Measurements from ENCODE around the gene TOX2.

TOX2 gene, protein sequence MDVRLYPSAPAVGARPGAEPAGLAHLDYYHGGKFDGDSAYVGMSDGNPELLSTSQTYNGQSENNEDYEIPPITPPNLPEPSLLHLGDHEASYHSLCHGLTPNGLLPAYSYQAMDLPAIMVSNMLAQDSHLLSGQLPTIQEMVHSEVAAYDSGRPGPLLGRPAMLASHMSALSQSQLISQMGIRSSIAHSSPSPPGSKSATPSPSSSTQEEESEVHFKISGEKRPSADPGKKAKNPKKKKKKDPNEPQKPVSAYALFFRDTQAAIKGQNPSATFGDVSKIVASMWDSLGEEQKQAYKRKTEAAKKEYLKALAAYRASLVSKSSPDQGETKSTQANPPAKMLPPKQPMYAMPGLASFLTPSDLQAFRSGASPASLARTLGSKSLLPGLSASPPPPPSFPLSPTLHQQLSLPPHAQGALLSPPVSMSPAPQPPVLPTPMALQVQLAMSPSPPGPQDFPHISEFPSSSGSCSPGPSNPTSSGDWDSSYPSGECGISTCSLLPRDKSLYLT

GRCh38 chr20:43914311-43915210 is at the start of gene TOX2:
Gene TOX2 (plus strand): TSS chr20:43914852. CDS start chr20:43914892, 40 bp downstream.
- DNase-seq: peak; percentile 43

GRCh38 chr20:43868091-43868490 is 46.6 kb upstream of the TOX2 start:
- DNase-seq: no peak

DNA sequence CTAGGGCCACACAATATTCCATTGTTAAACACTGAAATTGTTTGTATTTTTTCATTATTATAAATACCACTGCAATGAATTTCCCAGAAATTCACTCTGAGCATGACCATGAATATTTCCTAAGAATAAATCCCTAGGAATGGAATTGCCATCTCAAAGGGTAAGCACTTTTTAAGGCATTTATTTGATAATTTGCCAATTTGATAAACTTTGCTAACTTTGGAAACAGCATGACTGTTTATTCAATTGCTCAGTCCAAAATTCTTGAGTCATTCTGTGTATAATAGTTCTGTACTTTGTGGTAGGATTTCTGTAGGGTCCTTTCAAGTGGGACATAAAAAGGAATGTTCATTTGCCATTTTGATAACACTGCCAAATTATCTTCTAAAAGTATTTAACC is 44.2 kb upstream of the TOX2 start:
- no peak for DNase-seq

- no peak for DNase-seq
Observed at GRCh38 chr20:43878776-43879175, 35.9 kb upstream of the TOX2 start.

DNA sequence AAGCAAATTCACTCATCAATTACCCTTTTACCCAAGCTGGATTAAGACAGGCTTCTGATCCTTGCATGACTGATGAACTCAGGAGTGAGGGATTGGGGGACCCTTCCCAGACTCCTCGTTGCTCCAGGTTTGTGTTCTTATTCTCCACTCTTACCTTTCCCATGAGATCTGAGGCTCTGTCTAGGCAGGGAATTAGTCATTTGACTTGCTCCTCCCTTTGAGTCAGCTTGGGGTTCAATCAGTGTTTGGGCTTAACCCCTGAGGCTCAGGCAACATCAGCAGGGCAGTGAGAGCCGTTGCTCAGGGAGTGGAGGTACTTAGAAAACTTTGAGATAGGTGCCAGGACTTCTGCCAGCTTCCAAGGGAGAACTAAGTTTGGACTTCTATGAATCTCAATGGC is 20.7 kb upstream of the TOX2 start:
- no peak for DNase-seq

DNA sequence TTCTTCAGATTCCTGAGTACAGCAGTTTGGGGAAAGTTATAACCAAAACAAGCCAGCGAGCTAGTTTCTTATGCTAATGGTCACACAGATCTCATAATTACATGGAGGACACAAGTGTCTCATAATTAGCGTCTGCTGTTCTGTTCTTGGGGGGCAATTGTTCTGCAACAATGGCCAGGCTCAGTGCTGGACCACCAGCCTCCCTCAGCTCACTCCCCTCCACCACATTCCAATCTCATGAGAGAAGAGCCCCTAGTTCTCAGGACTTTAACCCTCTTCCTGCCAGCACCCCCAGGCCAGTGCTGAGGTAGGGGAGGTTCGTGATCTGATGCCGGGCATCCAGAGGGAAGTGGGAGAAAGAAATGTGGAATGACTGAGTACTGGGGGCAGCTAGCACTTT is 20.2 kb upstream of the TOX2 start:
- DNase-seq: no peak

DNA sequence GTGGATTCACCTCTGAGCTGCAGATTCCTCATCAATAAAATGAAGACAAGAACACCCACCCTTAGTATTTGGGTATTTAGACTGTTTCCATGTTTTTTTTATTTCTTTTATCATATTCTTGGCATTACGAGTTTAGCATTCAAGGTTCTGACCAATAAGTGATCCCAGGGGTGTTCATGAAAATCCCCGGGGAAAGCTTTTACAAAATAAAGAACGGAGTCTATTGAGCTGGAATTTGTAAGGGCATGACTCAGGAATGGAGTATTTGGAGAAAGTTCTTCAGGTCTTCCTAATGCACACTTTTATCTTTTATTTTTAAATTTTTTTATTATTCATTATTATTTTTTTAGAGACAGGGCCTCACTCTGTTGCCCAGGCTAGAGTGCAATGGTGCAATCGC is 19.4 kb upstream of the TOX2 start:
- DNase-seq: no peak

DNA sequence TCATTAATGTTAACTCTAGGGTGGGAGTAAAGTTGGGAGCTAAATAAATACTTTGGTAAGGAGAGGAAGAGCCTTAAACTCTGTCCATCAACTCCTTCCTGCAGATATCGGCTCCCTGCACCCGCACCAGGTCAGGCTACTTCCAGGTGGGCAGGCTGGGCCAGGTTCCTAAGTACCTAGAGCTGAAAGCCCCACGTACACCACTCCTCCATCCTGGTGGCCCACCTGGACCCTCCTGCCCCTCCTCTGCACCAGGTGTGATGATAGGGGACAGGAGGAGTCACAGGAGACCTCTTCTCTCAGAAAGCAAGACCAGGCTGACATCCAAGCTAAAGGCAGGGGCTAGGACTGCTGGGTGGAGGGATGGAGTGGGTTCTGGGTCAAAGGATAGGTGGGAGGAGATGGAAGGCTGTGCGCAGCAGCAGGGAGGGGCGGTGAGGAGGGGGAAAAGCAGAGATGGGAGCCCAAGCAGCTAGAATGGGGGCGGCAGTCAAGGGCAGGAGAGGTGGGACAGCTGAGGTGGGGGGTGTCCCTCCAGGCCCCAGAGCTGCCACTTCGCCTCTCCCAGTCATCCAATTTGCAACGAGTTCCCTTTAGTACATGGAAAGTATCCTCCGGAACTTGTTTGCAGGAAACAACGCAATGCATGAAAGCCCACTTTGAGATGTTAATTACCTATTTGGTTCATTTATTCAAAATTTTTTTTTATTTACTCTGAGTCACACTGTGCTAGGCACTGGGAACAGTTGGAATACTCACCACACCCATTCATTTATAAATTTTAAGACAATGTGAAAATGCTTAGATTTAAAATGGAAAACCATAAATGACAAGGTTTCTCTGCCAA is 15.2 kb upstream of the TOX2 start:
- DNase-seq: no peak

- DNase-seq: no peak
Observed at GRCh38 chr20:43900121-43900466, 14.6 kb upstream of the TOX2 start.

DNA sequence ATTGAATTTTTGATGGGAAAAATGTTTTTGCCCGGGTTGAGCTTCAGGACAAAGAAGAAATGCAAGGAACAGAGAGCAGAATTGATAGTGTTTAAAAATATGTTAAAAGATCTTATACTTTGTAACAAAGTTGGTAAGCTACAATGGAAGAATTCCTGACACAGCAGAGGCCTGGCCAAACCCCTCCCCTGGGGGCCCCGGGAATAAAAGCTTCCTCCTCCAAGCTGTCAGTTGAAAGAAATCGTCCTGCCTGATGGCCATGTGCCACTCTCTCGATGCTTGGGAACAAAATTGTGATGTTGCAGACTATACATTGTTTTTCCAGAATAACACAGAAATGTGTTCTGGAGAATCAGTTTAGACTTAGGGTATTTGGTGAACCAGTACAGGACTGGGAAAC is 14.2 kb upstream of the TOX2 start:
- no peak for DNase-seq

GRCh38 chr20:43901296-43901695 is 13.4 kb upstream of the TOX2 start:
- no peak for DNase-seq

GRCh38 chr20:43903953-43904826 is 10.5 kb upstream of the TOX2 start:
- DNase-seq: no peak

DNA sequence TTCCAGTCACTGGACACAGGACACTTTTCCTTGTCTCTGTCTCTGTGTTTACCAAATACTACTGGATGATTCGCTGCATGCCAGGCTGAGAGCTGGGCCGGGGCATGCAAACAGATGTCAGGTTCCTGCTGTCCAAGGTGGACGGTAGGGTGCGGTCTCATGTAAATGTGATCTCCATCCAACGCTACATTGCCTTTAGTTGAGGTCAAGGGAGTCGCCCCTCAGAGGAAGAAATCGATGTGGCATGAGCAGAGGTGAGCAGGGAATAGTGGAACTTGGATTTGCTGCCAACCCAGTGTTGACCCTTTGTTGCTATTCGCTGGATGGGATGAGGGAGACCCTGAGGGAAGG is 9.8 kb upstream of the TOX2 start:
- no peak for DNase-seq

GRCh38 chr20:43906505-43907034 is 8.1 kb upstream of the TOX2 start:
- DNase-seq: no peak

- DNase-seq: no peak
Observed at GRCh38 chr20:43909211-43909610, 5.4 kb upstream of the TOX2 start.

GRCh38 chr20:43909720-43910119 is 4.9 kb upstream of the TOX2 start:
- no peak for DNase-seq

DNA sequence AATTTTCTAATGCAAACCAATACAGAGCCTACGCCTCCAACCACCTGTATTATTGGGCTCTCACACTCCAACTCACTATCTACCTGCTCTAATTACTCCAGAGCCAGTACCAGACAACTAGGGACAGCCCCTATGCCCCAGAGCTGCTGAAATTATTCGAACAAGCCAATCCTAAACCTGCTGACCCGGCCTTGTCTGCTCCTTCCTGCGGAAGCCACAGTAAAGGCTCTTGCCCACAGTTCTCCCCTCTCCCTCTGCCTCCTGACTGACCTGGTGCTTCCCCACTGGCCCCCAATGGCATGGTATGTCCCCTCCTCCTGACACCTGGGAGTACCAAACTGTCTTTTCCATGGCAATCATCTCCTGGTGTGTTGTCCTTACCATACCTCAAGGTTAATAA is 4.1 kb upstream of the TOX2 start:
- no peak for DNase-seq

DNA sequence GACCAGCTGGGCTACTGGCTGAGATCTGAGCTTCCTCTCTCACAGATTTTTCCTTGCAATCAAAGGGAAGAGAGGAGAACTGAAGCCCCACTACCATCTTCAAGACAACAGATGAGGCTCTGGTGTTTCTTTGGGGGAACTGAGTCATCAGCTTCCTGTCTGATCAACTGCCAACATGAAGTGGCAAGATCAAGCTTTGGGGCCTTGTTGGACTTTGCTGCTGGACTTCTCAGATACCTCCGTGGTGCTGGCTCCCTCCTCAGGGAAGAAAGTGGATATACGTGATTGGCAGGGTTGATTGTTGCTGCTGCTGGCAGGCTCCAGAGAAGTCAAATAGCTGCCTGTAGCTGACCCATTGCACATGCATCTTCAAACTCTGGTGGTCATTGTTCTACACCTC is 3.6 kb upstream of the TOX2 start:
- no peak for DNase-seq

- no peak for DNase-seq
Observed at GRCh38 chr20:43913291-43914025, 1.2 kb upstream of the TOX2 start.

GRCh38 chr20:43915211-43916072 is 790 bp downstream of the TOX2 start:
- DNase-seq: peak; percentile 42
